Measurements from ENCODE around the gene SLC38A9.

DNA sequence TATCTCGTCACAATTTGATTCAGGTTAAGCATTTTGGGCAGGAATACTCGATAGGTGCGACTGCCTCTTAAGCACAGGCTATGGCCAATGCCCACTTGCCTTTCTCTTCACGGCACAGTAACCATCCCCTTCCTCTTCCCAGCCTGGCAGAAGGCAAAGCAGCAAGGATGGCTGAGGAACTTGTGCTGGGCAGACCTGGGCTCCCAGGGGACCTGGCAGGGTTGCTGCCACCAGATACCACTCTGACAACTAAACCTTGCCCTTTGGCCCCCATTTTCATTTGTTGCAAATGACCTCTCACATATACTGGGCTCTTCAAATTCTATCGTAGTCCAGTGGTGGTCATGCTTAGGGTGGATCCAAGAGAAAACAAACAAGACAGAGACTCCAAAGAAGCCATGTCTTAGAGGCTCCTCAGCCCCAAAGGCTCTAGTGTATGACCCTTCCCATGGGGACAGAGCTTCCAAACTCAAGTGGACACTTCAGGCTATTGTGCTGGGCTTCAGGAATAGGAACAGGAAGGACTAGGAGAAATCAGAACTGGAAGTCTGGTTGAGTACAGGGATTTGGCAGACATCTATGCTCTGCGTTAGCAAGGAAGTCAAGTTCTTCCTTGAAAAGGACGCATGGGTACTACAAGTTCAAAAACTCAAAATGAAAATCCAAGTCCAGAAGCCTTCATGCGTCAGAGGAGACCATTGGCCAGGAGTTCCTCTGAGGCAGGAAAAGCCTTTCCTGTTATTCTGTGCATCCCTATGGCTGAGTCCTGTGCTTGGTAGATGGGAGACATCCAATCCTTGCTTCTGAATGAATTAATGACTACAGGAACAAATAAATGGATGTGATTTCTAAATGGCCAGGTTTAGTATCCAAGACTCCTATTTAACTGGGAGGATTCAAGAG lies 112.7 kb downstream of the SLC38A9 start:
- TF ChIP-seq CTCF (IDR thresholded peaks at IDR 0.05; ENCODE audit: low read length): no peak
- TF ChIP-seq EZH2 (IDR thresholded peaks at IDR 0.05; ENCODE audit: borderline replicate concordance, low read length): no peak

Measured in OCI-LY1 (cell line).